Prostate gland (tissue), 2 donors: ENCODE measurements around the gene UQCRC1.

ENCODE experiments used
- CTCF ChIP-seq, 4 experiments: fragments of 200-600 bp in 2 of 4; fragments of 450-650 bp in 2 of 4; sonication (generic) in 2 of 4; IDR thresholded peaks; 1 replicate in 3 of 4; 2 replicates in 1 of 4; pipeline ENCODE4 v1.5.1; 2016 to 2019; ENCODE audit warnings: antibody characterized with exemption in 4 of 4, mild to moderate bottlenecking in 2 of 4, moderate library complexity in 2 of 4
- POLR2A ChIP-seq: fragments of 450-650 bp; IDR thresholded peaks from one replicate; pipeline ENCODE4 v1.6.1; 2016; ENCODE audit warnings: antibody characterized with exemption, mild to moderate bottlenecking

GRCh38 chr3:48560648-48561018, 48.8 kb downstream of the UQCRC1 start:
- TF ChIP-seq CTCF (IDR thresholded peaks at IDR 0.05): no peak
- no peak for TF ChIP-seq POLR2A
